SKM-1 treated with dmso at 0.1 percent for 144 hours (cell line): ENCODE measurements around the gene REXO5.
"Not testable (repeated sequence)": the region's sequence is repeated elsewhere in the genome, so short reads cannot be mapped to it uniquely, and the experiment has no call there.

Experiments used
- DNase-seq: peaks from one replicate; lab custom pipeline; 2025; ENCODE audit not compliant: unreplicated experiment; lab: John Stamatoyannopoulos, UW

REXO5 gene

DNA sequence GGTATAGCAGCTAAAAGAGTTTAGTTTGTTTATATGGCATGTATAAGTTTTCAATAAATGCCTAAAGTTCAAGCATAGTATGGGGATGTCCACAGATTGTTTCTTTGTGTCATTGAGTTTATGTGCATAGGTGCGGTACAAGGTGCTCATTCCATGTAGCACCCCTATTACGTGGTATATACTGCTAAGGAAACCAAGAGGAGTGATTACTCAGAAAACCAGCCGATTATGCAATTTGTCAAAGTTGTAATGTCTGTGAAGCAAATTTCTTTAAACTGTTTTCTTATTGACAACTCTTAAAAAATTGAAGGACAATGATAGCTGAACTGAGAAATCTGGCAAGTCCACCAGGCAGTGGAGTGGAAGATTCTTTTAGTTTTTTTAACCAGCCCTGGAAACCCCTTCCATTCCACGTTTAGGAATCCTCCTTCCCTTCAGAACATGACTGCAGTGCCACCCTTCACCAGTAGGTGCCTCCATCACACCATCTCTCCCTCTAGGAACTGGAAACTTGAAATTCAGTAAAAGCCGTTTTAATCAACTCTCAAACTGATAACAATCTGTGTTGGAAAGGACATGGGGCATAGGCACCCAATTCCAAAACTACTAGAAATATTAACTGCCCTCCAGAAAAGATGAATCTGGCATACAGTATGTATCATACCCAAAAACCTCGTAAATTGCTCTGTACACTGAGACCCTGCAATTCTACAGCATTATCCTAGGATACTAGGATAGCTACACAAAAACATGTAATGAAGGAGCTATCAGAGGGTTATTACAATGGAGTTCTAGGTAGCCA lies 43.5 kb downstream of the REXO5 start:
- peak; percentile 67 for DNase-seq

- DNase-seq = no peak
Observed at GRCh38 chr16:20850981-20851380, 44.7 kb downstream of the REXO5 start.

GRCh38 chr16:20851601-20852000 lies 45.3 kb downstream of the REXO5 start:
- DNase-seq = no peak

DNA sequence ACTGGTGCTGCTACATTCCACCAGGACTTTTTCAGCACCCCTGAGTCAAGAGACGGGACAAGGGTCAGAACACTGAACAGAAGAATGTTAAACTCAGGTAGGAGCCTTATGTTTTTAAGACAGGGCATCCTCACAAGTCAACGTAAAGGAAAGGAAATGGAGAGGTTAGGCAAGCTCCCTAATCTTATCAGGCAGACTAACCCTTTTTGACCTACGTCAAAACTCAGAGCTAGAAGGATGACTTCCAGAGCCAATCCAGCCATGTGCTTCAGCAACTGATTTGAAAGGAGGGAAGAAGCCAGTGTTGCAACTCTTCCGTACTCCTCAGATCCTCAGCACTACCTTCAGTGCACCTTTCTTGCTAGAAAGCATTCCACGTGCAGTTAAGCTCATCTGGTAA lies 46.8 kb downstream of the REXO5 start:
- no peak for DNase-seq

- no peak for DNase-seq
Observed at GRCh38 chr16:20853981-20854620, 47.8 kb downstream of the REXO5 start.

DNA sequence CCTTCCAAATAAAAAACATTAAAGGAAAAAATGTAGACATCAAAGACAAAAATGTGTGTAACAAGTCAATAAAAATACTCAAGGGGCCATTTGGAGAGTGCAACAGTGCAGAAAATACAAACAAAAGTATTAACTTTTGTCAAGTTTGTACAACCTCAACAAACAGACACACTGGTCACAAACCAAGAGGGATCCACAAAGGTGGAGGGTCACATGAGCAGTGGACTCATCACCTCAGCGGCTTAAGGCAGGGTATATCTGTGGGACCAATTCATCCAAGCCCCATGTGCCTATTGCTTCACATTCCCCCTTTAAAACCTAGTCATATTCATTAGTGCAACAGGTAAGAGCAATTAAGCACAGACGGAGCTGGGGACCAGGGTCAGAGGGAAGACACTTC lies 48.6 kb downstream of the REXO5 start:
- no peak for DNase-seq

GRCh38 chr16:20857281-20857680 lies 51.0 kb downstream of the REXO5 start:
- no peak for DNase-seq

- no peak for DNase-seq
Observed at GRCh38 chr16:20859229-20859628, 52.9 kb downstream of the REXO5 start.

DNA sequence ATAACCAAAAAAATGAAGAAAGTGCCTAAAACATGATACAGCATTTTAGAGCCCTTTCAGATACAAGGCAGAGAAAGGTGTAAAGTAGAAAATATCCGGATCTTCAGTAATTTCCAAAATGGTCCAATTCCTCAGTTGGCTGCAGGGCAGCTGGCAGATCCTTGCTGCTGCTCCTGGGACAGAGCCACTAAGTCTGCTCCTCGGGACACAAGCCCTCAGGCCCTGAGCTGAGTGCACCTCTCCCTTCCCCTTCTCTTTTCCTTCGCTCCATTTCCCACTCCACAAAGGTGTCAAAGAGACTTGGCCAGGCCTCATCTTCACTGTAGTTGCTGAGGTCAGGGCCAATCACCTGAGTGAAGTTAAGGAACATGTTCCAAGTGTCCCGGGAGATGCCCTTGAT lies 53.4 kb downstream of the REXO5 start:
- DNase-seq = no peak

- no peak for DNase-seq
Observed at GRCh38 chr16:20860361-20860760, 54.0 kb downstream of the REXO5 start.

DNA sequence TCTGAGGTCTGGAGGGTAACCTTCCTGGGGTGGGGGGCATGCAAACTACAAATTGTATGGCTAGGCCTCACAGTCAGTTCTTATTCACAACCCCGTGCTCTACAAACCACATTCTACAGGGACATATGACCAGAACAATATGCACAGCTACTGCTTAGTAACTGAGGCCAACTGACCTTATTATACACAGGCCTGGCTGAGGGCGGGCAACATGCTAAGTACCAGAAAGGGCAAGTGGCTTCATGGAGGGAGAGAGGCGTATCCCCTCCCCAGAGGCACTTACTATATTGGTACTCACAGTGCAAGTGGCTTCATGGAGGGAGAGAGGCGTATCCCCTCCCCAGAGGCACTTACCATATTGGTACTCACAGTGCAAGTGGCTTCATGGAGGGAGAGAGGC lies 54.7 kb downstream of the REXO5 start:
- DNase-seq = not testable (repeated sequence)

- DNase-seq = no peak
Observed at GRCh38 chr16:20862162-20862960, 56.0 kb downstream of the REXO5 start.

DNA sequence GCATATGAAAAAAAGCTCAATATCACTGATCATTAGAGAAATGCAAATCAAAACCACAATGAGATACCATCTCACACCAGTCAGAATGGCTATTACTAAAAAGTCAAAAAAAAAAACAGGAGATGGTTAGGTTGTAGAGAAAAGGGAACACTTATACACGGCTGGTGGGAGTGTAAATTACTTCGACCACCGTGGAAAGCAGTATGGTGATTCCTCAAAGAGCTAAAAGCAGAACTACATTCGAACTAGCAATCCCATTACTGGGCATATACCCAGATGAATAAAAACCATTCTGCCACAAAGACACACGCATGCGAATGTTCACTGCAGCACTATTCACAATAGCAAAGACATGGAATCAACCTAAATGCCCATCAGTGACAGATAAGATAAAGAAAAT lies 58.0 kb downstream of the REXO5 start:
- DNase-seq = not testable (repeated sequence)

GRCh38 chr16:20865420-20866131 lies 59.2 kb downstream of the REXO5 start:
- no peak for DNase-seq

DNA sequence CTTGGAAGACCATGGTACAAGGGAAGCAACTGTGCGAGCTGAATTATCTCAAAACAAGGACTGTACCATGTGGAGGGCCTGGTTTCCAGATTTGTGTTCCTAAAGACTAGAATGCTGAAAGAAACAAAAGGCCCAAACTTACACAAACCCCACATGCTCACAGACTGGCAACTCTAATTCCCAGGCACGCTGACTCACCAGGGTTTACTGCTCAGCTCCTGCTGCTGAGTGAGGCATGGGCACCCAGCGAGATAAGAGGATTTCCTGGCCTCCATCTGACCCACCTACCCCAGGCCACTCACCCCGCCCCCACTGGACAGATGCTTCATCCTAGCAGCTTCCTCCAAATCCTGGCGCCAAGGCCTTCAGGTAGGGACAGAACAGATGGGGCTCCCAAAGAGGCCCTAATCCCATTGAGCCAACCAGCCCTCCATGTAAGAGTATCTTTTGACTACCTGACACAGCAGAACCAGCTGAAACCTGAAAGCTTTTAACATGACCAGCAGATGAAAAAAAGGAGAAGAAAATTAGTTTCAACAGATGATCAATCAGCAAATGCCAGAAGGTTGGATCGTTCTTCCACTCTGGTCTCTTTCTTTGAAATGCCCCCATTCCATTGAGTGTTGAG lies 59.9 kb downstream of the REXO5 start:
- no peak for DNase-seq

DNA sequence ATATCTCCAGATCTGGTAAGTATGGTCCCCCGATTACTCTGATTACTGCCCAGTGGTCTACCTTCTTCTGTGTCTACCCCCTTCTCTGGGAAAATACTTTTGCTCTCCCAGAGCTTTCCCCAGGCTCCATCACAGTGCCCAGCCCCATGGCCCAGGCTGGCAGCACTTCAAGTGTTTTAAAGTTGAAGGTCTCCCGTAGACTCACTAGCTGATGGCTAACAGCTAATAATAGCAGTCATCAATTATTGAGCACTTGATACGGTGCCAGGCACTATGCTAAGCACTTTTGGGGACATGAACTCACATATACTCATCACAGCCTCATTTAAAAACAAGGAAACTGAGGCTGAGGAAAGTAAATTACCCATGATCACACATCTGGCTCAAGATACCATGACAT lies 60.5 kb downstream of the REXO5 start:
- no peak for DNase-seq

- no peak for DNase-seq
Observed at GRCh38 chr16:20867585-20867984, 61.3 kb downstream of the REXO5 start.

GRCh38 chr16:20868890-20869289 lies 62.6 kb downstream of the REXO5 start:
- no peak for DNase-seq

DNA sequence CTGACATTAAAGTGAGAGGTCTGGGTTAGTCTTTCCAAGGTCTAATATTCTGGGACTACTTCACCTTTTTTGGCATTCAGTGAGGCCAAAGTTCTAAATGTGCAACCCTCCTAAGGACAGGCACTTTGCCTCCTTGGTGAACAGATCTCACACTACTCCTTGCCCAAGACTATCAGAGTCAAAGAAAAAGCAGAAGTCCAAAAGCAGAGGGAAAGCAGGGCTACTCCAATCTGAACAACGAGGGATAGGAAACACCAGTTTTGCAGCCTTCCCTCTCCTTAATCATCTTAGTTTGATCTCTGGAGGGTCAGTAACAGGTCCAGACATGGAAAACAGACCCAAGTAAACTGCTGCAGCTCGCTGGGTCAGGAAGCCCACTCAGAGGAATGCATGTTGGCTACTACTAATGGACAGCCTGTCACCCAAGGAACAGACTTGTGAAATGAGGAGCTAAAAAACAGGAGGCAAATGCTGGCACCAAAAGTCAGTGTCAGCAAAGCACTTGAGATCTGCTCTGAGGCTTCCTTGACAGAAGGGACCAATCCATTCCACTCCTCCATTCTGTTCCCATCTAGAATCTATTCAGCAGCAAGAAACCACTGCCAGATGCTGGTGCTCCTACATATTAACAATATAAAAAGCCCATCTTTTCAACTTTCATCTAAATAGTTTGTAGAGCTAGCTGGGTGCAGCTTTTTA lies 63.9 kb downstream of the REXO5 start:
- DNase-seq = peak; percentile 5

DNA sequence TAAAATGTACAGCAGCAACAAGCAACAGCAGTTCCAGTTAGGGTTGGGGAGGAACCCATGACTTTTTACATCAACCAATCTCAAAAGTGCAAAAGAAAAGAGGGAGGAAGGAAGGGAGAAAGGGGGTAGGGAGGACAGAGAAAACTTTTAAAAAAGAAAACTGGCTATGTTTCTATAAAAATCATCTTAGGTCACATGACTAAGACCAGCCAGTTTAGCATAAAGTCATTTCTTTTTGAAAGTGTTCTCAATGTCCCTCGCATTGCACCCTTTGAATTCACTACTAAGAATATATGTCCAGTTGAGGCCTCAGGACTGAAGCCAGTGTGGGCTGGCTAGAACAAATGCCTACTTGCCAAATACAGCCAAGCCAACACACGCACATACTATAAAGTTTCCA lies 64.9 kb downstream of the REXO5 start:
- DNase-seq = no peak
